HG03460 (cell line): Measurements from ENCODE around the gene INSL3.
A peak's percentile ranks its signal among the peaks of the same experiment; 100 is the strongest.

Source experiments
- ATAC-seq: cut with Tn5 transposase; IDR thresholded peaks from one replicate; pipeline ENCODE4 v1.9.1; 2021; ENCODE audit not compliant: unreplicated experiment

Gene INSL3

GRCh38 chr19:17821190-17821589 lies at the start of gene INSL3:
TSS of gene INSL3 (minus strand) at chr19:17821519. CDS start at chr19:17821506, 13 bp downstream.
- ATAC-seq: no peak

- no peak for ATAC-seq
Measured at GRCh38 chr19:17869114-17869608, 47.8 kb upstream of the INSL3 start.

- ATAC-seq: no peak
Measured at GRCh38 chr19:17868669-17869068, 47.4 kb upstream of the INSL3 start.

GRCh38 chr19:17866964-17867486 lies 45.7 kb upstream of the INSL3 start:
- no peak for ATAC-seq

- ATAC-seq: no peak
Measured at GRCh38 chr19:17866312-17866963, 45.1 kb upstream of the INSL3 start.

- ATAC-seq: no peak
Measured at GRCh38 chr19:17865364-17866311, 44.3 kb upstream of the INSL3 start.

- no peak for ATAC-seq
Measured at GRCh38 chr19:17863520-17864182, 42.3 kb upstream of the INSL3 start.

GRCh38 chr19:17862711-17863519 lies 41.6 kb upstream of the INSL3 start:
- no peak for ATAC-seq

GRCh38 chr19:17861542-17862402 lies 40.5 kb upstream of the INSL3 start:
- ATAC-seq: no peak

GRCh38 chr19:17860993-17861360 lies 39.7 kb upstream of the INSL3 start:
- no peak for ATAC-seq

- no peak for ATAC-seq
Measured at GRCh38 chr19:17860331-17860992, 39.1 kb upstream of the INSL3 start.

- ATAC-seq: peak; percentile 93
Measured at GRCh38 chr19:17859533-17860330, 38.4 kb upstream of the INSL3 start, which contains the start of gene RPL18A. TSS of gene RPL18A (plus strand) at chr19:17859910. CDS start at chr19:17859957, 47 bp downstream.

GRCh38 chr19:17855280-17856152 lies 34.2 kb upstream of the INSL3 start:
- ATAC-seq: no peak

- ATAC-seq: no peak
Measured at GRCh38 chr19:17854061-17854460, 32.7 kb upstream of the INSL3 start.

- no peak for ATAC-seq
Measured at GRCh38 chr19:17848595-17849292, 27.4 kb upstream of the INSL3 start.
